ENCODE results near the gene TLR10.

Gene TLR10

GRCh38 chr4:38764277-38764676 is 18.5 kb downstream of the TLR10 start:
- no peak for DNase-seq (ENCODE audit: low spot score)

GRCh38 chr4:38762560-38762959 is 20.2 kb downstream of the TLR10 start:
- DNase-seq (ENCODE audit: low spot score): no peak

- DNase-seq (ENCODE audit: low spot score): no peak
Observed at GRCh38 chr4:38759790-38760122, 23.0 kb downstream of the TLR10 start.

- peak; percentile 12 for DNase-seq (ENCODE audit: low spot score)
Observed at GRCh38 chr4:38759113-38759789, 23.5 kb downstream of the TLR10 start.

GRCh38 chr4:38757945-38758600 is 24.7 kb downstream of the TLR10 start:
- no peak for DNase-seq (ENCODE audit: low spot score)

- DNase-seq (ENCODE audit: low spot score): no peak
Observed at GRCh38 chr4:38752941-38753806, 29.6 kb downstream of the TLR10 start.

GRCh38 chr4:38752372-38752940 is 30.3 kb downstream of the TLR10 start:
- no peak for DNase-seq (ENCODE audit: low spot score)

GRCh38 chr4:38751341-38752010 is 31.3 kb downstream of the TLR10 start:
- DNase-seq (ENCODE audit: low spot score): no peak

GRCh38 chr4:38749336-38749735 is 33.5 kb downstream of the TLR10 start:
- DNase-seq (ENCODE audit: low spot score): no peak

- no peak for DNase-seq (ENCODE audit: low spot score)
Observed at GRCh38 chr4:38747629-38748028, 35.2 kb downstream of the TLR10 start.

- DNase-seq (ENCODE audit: low spot score): no peak
Observed at GRCh38 chr4:38745881-38746280, 36.9 kb downstream of the TLR10 start.

GRCh38 chr4:38743866-38744265 is 38.9 kb downstream of the TLR10 start:
- no peak for DNase-seq (ENCODE audit: low spot score)

GRCh38 chr4:38740303-38740702 is 42.5 kb downstream of the TLR10 start:
- no peak for DNase-seq (ENCODE audit: low spot score)

GRCh38 chr4:38738940-38739803 is 43.6 kb downstream of the TLR10 start:
- no peak for DNase-seq (ENCODE audit: low spot score)

GRCh38 chr4:38735870-38736269 is 46.9 kb downstream of the TLR10 start:
- DNase-seq (ENCODE audit: low spot score): no peak

- DNase-seq (ENCODE audit: low spot score): no peak
Observed at GRCh38 chr4:38734911-38735310, 47.9 kb downstream of the TLR10 start.

GRCh38 chr4:38734446-38734845 is 48.3 kb downstream of the TLR10 start:
- no peak for DNase-seq (ENCODE audit: low spot score)

- no peak for DNase-seq (ENCODE audit: low spot score)
Observed at GRCh38 chr4:38733663-38734062, 49.1 kb downstream of the TLR10 start.

GRCh38 chr4:38730830-38731646 is 51.8 kb downstream of the TLR10 start:
- DNase-seq (ENCODE audit: low spot score): peak; percentile 43

GRCh38 chr4:38730493-38730829 is 52.3 kb downstream of the TLR10 start:
- no peak for DNase-seq (ENCODE audit: low spot score)
